Measurements from ENCODE around the gene FCHSD1.

Gene FCHSD1

DNA sequence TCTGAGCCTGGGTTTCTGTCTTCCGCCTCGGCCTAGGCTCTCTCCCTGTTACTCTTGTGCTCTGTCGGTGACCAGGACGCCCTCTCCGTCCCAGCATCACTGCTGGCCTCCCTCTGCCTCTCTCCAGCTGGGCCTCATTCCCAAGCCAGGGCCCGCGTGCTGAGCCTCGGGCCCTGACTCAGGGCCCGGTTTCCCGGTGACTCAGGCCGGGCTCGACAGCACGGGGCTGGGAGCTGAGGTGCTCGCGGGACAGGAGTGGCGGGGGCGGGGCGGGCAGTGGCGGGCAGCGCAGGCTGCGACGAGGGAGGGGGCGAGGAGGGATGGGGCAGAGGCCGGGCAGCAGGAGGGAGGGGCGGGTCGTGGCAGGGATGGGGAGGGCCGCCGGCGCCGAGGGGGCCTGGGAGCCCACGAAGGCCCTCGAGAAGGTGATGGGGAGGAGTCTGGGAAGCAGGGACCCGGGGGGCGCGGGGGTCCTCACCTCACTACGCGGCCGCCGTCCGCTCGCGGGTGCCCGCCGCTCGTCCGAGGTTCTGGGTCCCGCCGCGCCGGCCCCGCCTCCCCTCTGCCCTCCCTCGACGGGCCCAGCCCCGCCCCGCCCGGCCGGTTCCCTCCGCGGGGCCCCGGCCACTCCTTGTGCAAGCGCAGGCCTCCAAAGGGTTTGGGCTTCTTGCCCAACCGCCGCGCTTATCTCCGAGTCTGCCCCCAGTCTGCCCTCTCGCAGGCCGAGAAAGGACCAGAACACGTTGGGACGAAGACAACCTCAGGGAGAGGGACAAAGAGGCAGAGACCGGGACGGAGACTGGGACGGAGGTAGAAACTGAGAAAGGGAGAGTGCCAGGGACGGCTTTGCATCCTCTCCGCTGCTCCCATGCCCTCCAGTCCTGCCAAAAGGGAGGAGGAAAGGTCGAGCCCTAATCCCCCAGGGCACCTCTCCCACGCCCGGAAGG lies 30.8 kb upstream of the FCHSD1 start, which contains the start of gene ARAP3:
ARAP3 (minus strand) TSS at position 536 of the 947 bp plus-strand sequence. CDS start 1,744 bp downstream, outside the sequence.
- peaks cover 28% of the 10 kb centered on the region for H3K4me1 Mint-ChIP-seq
- ATAC-seq: peak; percentile 67

DNA sequence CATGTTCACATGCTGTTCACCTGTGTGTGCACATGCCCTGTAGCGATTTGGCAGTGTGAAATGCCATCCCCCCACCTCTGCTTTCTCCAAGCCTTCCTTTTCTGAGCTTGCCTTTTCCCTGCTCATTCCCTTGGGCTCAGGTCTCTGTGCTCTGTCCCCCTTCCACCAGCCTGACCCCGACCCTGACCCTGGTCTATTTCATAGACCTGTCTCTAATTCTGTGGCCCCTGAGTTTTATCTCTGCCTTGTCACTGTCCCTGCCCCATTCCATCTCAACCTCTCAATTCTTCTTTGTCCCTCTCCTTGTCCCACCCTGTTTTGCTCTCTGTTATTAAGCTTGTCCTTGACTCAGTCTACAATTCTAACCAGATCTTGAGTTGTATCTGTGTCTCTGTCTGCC lies 30.1 kb upstream of the FCHSD1 start:
- peak; percentile 2 for ATAC-seq
- H3K4me3 Mint-ChIP-seq: peak overlapping the region; percentile 73
- peaks cover 28% of the 10 kb centered on the region for H3K4me1 Mint-ChIP-seq
- H3K9me3 Mint-ChIP-seq: no peaks in the 10 kb centered on the region
- H3K27ac Mint-ChIP-seq: peak overlapping the region; percentile 71
- peaks cover 3% of the 10 kb centered on the region for H3K36me3 Mint-ChIP-seq (ENCODE audit: low read depth)
- H3K27me3 Mint-ChIP-seq: no peaks in the 10 kb centered on the region
- DNase-seq: no peak

More for the DNA sequence above, 30.8 kb upstream of the FCHSD1 start, which contains the start of gene ARAP3:
- Mint-ChIP-seq H3K36me3 (ENCODE audit: low read depth) (peaks cover 3% of the 10 kb centered on the region), H3K4me3 (peak within 1 kb of the TSS; percentile 80), H3K27ac (peak within 1 kb of the TSS; percentile 71), H3K9me3 (no peaks in the 10 kb centered on the region), H3K27me3 (no peaks in the 10 kb centered on the region)
- peak; percentile 61 for DNase-seq

DNA sequence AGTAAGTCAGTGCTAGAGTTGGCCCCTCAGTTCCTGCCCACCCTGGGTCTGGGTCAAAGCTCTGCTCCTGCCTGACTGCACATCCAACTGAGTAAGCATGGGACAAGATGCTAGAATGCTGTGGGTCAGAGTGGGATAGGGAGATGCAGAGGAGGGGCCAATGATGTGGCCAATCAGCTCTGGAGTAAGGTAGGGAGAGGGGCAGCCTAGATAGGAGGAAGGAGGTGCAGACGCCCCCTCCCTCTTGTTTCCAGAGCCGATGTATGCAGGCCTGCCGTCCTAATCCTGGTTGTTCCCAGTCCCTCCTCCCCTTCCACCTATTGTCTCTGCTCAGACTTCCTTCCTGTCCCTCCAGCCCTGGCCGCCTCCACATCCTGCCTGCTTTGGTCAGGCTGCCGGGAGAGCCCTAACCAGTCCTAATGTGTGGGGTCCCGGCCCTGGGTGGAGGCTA lies 29.6 kb upstream of the FCHSD1 start:
- peaks cover 28% of the 10 kb centered on the region for H3K4me1 Mint-ChIP-seq
- no peak for ATAC-seq
- DNase-seq: no peak
- H3K9me3 Mint-ChIP-seq: no peaks in the 10 kb centered on the region
- H3K4me3 Mint-ChIP-seq: peak overlapping the region; percentile 73
- H3K27me3 Mint-ChIP-seq: no peaks in the 10 kb centered on the region
- H3K36me3 Mint-ChIP-seq (ENCODE audit: low read depth): peaks cover 3% of the 10 kb centered on the region
- peak overlapping the region; percentile 71 for H3K27ac Mint-ChIP-seq

DNA sequence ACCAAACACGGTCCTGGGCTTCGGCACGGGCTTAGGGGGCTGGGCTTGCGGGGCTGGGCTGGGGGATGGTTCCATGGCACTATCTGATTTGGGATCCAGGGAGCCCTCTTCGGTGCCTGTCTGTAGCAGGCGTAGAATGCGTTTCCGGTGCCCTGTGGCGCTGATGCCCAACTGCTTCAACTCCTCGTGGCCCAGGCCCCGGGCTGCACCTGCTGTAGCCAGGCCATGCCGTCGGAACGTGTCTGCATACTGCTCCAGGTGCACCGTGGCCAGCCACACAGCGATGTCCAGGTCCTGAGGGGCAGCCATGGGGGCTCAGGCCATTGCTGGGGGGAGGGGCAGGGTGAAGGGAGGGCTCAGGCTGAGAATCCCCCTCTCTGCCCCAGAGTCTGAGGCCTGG lies 29.0 kb upstream of the FCHSD1 start:
- Mint-ChIP-seq H3K4me3 (no peak overlapping the region), H3K4me1 (peaks cover 28% of the 10 kb centered on the region), H3K36me3 (ENCODE audit: low read depth) (peaks cover 3% of the 10 kb centered on the region), H3K27ac (no peak overlapping the region), H3K27me3 (no peaks in the 10 kb centered on the region), H3K9me3 (no peaks in the 10 kb centered on the region)
- DNase-seq (no peak), ATAC-seq (no peak)

DNA sequence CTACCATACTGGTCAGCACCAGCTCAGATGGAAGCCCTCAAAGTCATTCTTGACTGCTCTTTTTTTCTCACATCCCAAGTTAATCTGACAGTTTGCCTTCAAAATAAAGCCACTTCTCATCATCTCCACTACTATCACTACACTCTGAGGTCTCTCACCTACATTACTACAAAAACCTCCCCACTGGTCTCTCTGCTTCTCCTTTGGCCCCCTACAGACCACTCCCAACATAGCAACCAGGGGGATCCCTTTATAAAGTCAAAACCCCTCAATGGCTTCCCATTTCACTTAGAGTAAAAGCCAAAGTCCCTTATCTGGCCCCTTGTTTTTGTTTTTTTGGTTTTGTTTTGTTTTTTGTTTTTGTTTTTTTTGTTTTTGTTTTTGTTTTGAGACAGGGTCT lies 26.2 kb upstream of the FCHSD1 start:
- H3K27me3 Mint-ChIP-seq: no peaks in the 10 kb centered on the region
- H3K27ac Mint-ChIP-seq: no peak overlapping the region
- peaks cover 14% of the 10 kb centered on the region for H3K4me1 Mint-ChIP-seq
- no peaks in the 10 kb centered on the region for H3K9me3 Mint-ChIP-seq
- peak; percentile 12 for DNase-seq
- no peak for ATAC-seq
- H3K4me3 Mint-ChIP-seq: no peak overlapping the region
- H3K36me3 Mint-ChIP-seq (ENCODE audit: low read depth): peaks cover 3% of the 10 kb centered on the region

DNA sequence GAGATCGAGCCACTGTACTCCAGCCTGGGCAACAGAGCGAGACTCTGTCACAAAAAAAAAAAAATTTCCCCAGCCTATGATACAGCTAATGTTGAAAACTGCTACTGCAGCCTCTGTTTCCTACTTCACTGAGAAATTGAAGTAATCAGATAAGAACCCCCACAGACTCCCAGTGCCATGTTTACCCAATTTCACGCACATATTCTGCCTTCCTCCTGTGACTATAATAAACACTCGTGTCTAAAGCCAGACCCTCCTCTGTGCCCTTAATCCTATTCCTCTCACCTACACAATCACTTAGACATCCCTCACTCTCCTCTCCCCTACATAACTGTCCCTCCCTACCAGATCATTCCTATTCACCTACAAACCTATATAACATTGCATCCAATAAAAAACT lies 24.5 kb upstream of the FCHSD1 start:
- Mint-ChIP-seq H3K9me3 (no peaks in the 10 kb centered on the region), H3K4me1 (peaks cover 1% of the 10 kb centered on the region), H3K27ac (no peak overlapping the region), H3K27me3 (no peaks in the 10 kb centered on the region), H3K4me3 (no peak overlapping the region), H3K36me3 (ENCODE audit: low read depth) (peaks cover 3% of the 10 kb centered on the region)
- ATAC-seq (no peak), DNase-seq (no peak)

DNA sequence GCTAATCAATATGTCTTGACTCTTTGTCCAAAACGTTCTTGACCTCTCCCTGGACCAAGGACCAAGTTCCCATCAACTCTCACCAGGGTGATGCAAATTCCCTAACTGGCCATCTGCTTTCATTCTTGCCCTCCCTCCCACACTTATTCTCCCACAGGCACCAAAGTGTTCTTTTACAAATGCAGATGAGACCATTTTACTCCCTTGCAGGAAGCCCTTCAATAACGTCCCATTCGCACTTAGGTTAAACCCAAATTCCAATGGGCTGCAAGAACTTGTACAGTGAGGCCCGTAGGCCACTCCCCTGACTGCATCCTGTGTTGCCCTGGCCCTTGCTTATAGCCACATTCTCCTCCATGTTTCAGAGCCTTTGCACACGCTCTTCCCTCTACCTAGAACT lies 23.5 kb upstream of the FCHSD1 start:
- Mint-ChIP-seq H3K27me3 (no peaks in the 10 kb centered on the region), H3K4me3 (no peak overlapping the region), H3K9me3 (no peaks in the 10 kb centered on the region), H3K36me3 (ENCODE audit: low read depth) (peaks cover 3% of the 10 kb centered on the region), H3K27ac (no peak overlapping the region), H3K4me1 (no peaks in the 10 kb centered on the region)
- ATAC-seq: no peak
- DNase-seq: no peak

DNA sequence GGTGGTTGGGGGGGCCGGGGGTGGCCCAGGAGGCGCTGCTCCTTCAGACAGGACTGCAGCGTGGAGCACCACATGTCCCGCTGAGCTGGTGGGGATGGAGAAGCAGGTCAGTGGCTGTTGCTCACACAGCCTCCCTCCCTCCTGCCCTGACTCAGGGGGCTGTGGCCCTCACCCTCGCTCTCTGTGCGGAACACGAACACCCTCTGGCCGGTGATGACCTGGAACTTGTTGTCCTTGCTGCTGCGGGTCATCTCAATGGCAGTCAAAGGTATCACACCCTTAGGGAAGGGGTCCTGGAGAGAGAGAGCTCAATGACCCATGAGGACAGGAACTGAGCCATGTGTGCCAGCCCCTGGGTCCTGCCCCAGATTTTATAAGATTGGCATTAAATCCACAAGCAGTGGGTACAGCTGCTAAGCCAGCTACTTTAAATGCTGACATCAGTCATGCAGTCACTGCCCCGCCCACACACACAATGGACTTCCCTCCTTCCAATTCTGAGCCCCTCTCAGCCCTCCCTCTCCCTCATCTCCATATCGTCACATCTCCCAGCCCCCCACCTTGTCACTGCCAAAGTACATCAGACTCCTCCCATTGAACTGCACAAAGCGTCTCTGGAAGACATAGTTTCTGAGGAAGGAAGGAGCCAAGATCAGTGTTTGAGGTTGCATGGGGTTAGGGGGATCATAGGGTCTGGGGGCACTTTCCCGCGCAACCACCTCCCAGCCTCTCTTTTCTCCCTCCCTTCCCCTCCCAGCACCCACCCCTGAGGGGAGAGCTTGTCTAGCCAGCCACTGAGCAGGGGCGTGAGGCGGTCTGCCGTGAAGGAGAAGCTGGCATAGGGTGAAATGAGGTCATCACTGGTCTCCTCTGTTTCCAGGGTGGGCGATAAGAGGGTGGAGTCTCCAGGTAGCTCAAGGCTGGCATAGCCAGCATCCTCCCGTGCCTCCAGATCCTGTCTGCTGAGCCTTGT lies 21.9 kb upstream of the FCHSD1 start:
- DNase-seq: no peak
- H3K36me3 Mint-ChIP-seq (ENCODE audit: low read depth): peaks cover under 1% of the 10 kb centered on the region
- no peaks in the 10 kb centered on the region for H3K27me3 Mint-ChIP-seq
- no peak overlapping the region for H3K27ac Mint-ChIP-seq
- H3K4me1 Mint-ChIP-seq: no peaks in the 10 kb centered on the region
- H3K4me3 Mint-ChIP-seq: no peak overlapping the region
- ATAC-seq: no peak
- H3K9me3 Mint-ChIP-seq: no peaks in the 10 kb centered on the region

DNA sequence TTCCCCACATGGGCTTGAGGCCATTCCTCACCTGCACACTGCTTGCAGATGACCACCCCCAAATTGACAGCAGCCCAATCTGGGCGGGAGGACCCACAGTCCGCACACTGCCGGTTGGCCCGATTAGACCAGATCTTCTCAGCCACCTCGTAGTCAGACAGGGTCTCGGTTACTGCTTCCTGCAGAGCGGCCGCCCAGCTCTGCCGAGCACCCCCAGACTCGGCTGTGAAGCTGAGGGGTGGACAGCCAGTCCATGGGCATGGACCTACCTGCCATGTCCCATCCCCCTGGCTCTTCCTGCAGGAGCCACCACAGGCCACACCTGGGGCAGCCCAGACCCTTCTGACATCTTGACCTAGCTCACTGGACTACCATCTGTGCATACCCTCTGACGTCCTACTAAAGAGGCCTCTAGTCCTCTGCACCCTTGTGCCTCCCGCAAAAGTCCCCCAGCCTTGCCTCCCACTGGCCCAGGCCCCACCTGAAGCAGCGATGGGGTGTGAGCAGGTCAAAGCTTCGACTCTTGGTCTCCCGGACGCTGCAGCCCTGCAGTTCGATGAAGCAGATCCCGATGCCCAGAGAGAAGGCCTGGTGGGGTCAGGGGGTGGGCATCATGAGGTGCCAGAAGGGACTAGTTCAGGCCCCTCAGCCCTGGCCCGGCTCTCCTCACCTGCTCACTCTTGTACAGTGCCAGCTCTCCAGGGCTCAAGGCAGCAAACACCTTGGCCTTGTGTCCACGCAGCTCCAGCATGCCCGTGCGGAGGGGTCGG lies 21.0 kb upstream of the FCHSD1 start:
- ATAC-seq: no peak
- H3K27ac Mint-ChIP-seq: no peak overlapping the region
- H3K4me3 Mint-ChIP-seq: no peak overlapping the region
- H3K9me3 Mint-ChIP-seq: no peaks in the 10 kb centered on the region
- H3K27me3 Mint-ChIP-seq: no peaks in the 10 kb centered on the region
- H3K36me3 Mint-ChIP-seq (ENCODE audit: low read depth): no peaks in the 10 kb centered on the region
- no peaks in the 10 kb centered on the region for H3K4me1 Mint-ChIP-seq
- DNase-seq: no peak

DNA sequence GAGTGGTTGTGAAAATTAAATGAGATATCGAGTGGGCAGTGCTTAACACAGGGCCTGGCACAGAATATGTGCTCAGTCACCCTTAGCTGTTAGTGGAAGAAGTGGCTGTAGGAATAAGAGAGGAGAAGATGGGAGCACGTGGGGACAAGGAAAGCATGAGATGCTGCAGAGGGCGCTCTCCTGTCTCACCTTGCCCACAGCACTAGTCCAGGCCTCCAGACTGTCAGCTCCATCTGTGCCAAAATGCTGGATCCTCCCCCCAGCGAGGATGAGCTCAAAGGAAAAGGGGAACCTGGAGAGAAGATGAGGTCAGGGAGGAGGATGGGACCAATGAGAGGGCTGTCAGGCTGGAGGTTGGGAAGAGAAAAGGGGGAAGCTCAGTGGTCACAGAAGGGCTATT lies 18.3 kb upstream of the FCHSD1 start:
- Mint-ChIP-seq H3K27ac (no peak overlapping the region), H3K9me3 (no peaks in the 10 kb centered on the region), H3K4me3 (no peak overlapping the region), H3K36me3 (ENCODE audit: low read depth) (no peaks in the 10 kb centered on the region), H3K27me3 (no peaks in the 10 kb centered on the region), H3K4me1 (peaks cover 2% of the 10 kb centered on the region)
- ATAC-seq: no peak
- no peak for DNase-seq

DNA sequence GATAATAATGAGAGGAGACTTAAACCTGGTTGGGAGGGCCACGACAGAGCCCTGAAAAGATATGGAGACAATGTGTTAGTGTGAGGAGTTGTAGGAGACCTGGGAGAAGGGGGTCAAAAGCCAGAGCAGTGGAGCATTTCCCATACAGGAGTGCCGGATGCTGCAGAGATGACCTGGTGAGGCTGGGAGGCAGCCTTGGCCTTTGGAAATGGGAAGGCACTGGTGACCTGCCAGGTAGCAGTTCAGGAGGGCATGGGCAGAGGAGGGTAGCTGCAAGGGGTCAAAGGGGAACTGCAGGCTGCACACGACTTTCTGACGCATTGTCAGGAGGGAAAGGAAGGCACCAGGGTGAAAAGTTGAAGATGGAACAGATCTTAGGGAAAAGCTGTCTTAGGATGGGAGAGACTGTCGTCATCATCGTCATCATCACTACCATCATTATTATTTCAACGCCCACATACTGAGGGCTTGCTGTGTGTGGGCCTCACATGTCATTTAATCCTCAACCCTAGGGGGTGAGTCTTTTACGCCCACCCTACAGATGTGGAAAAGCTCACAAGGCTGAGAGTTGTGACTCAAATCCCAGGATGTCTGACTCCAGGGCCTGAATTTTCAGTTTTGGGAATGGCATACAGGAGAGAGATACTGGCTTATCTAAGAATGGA lies 17.5 kb upstream of the FCHSD1 start:
- Mint-ChIP-seq H3K36me3 (ENCODE audit: low read depth) (no peaks in the 10 kb centered on the region), H3K27me3 (no peaks in the 10 kb centered on the region), H3K4me1 (peaks cover 2% of the 10 kb centered on the region), H3K9me3 (no peaks in the 10 kb centered on the region), H3K4me3 (no peak overlapping the region), H3K27ac (no peak overlapping the region)
- DNase-seq: no peak
- ATAC-seq: no peak

DNA sequence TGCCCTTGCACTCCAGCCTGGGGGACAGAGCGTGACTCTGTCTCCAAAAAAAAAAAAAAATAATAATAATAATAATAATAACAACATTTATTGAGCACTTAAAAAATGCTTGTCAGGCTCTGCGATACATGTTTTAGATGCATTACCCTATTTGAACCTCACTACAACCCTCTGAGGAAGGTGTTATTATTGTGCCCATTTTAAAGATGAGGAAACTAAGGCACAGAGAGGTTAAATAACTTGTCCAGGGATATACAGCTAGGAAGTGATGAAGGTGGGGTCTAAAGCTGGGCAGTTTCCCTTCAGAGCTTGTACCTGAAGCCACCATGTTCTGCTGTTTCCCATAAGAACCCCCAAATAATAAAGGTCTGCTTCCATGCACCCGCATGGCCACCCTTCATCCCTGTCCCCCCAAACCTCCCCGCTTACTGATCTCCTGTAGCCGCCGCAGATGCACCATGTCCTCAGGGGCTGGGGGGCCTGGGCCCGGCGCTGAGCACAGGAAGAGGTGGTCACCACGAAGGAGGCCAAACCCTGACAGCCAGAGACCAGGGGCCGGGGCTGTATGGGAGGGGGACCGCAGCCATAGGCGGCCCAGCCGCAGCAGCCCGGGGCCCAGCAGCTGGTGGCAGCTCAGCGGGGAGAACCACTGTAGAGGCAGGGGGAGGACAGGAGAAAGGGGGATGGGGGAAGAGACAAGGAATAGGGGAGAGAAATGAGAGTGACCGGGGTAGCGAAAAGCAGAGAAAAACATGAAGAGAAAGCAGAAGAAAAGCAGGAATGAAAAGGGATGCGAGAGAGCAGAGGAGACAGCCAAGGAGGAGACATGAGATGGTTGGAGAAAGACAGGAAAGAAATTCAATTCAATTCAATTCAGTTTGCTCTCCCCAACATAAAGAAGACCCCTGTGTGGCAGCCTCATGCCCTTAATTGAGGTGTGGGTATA lies 15.1 kb upstream of the FCHSD1 start:
- no peaks in the 10 kb centered on the region for H3K27me3 Mint-ChIP-seq
- peaks cover 2% of the 10 kb centered on the region for H3K4me1 Mint-ChIP-seq
- H3K27ac Mint-ChIP-seq: no peak overlapping the region
- DNase-seq: no peak
- no peaks in the 10 kb centered on the region for H3K9me3 Mint-ChIP-seq
- H3K36me3 Mint-ChIP-seq (ENCODE audit: low read depth): no peaks in the 10 kb centered on the region
- H3K4me3 Mint-ChIP-seq: no peak overlapping the region
- no peak for ATAC-seq
